Stomach (tissue), 9 donors: ENCODE results near the gene WDR86. TPM values are rescaled to one million over a fixed set of nuclear protein-coding genes. Genes with fewer than 3 reads are reported as not detected.

Experiments
- DNase-seq, 2 donors: peaks; one replicate each; pipeline versions ENCODE4 v3.0.0 to v3.0.0-alpha.2; 2013 to 2019
- H3K27ac ChIP-seq, 5 donors: fragments of 200-600 bp in 4 of 5; sonication (generic) in 4 of 5; one replicate each; pipeline ENCODE4 v1.5.1; 2013 to 2019; ENCODE audit warnings: mild to moderate bottlenecking in 1 of 5, moderate library complexity in 1 of 5
- H3K27me3 ChIP-seq, 3 donors: fragments of 200-600 bp; sonication (generic); one replicate each; pipeline ENCODE4 v1.5.1; 2017 to 2019; ENCODE audit warnings: mixed run types in 1 of 3
- H3K36me3 ChIP-seq, 4 donors: fragments of 200-600 bp; sonication (generic); 1 replicate in 3 of 4; 2 replicates in 1 of 4; pipeline ENCODE4 v1.5.1; 2016 to 2019
- H3K4me1 ChIP-seq, 4 donors: fragments of 200-600 bp; sonication (generic); one replicate each; pipeline ENCODE4 v1.5.1; 2016 to 2019
- H3K4me3 ChIP-seq, 4 donors: fragments of 200-600 bp; sonication (generic) in 3 of 4; one replicate each; pipeline ENCODE4 v1.5.1; 2016 to 2019; ENCODE audit warnings: mild to moderate bottlenecking in 1 of 4
- H3K9me3 ChIP-seq, 4 donors: fragments of 200-600 bp; sonication (generic); one replicate each; pipeline ENCODE4 v1.5.1; 2016 to 2019
- EP300 ChIP-seq: sonication (generic); formaldehyde crosslinking; IDR thresholded peaks from one replicate; pipeline ENCODE4 v1.6.1; 2017; ENCODE audit warnings: antibody characterized with exemption
- POLR2A ChIP-seq, 4 donors: fragments of 450-650 bp; IDR thresholded peaks; one replicate each; pipeline ENCODE4 v1.6.1; 2016; ENCODE audit warnings: antibody characterized with exemption in 4 of 4, control low read depth in 2 of 4, mild to moderate bottlenecking in 1 of 4, moderate library complexity in 1 of 4
- POLR2AphosphoS5 ChIP-seq, 3 donors: sonication (generic); formaldehyde crosslinking; IDR thresholded peaks; one replicate each; pipeline ENCODE4 v1.6.1; 2016; ENCODE audit warnings: antibody characterized with exemption in 3 of 3
- WGBS, 5 donors: extraction: QIAGEN DNeasy Blood & Tissue Kit in 3 of 5; methylation state at CpG; one replicate each; pipeline versions ENCODE4 v1.1.5 to v1.1.7; 2013 to 2018; 5-methylcytosine and 5-hydroxymethylcytosine counted together
- intact Hi-C: fragments of 100-400 bp; cut with DNase I; formaldehyde crosslinking; loops from one replicate; pipeline ENCODE4 v1.15.1; 2023; ENCODE audit warnings: low total_unique reads
- polyA plus RNA-seq, 3 donors: library from polyadenylated mRNA; stranded (reverse); fragments of 200-250 nt; gene quantifications; one replicate each; pipeline ENCODE4 v1.2.3, GENCODE V29; 2013
- total RNA-seq, 5 donors: library from RNA; depleted of rRNA; stranded (reverse); fragments of >200 nt; gene quantifications; one replicate each; pipeline versions ENCODE4 v1.1.0 to v1.2.3, GENCODE V29; 2014 to 2016
- TF ChIP-seq, protein P1 (sequence below), 7 experiments: fragments of 450-650 bp in 4 of 7; fragments of 200-600 bp in 3 of 7; sonication (generic) in 3 of 7; IDR thresholded peaks; one replicate each; pipeline ENCODE4 v1.5.1; 2016 to 2019; ENCODE audit warnings: antibody characterized with exemption in 7 of 7, control low read depth in 2 of 7, mild to moderate bottlenecking in 1 of 7
- donor health status: healthy with polysubstance abuse.
- donor health status: Bipolar disorder and iron deficiency.
- donor health status: healthy.

The WDR86 gene
- total and polyA plus RNA-seq, 8 donors: 1.2 to 15.8 (median 5.2) TPM

DNA sequence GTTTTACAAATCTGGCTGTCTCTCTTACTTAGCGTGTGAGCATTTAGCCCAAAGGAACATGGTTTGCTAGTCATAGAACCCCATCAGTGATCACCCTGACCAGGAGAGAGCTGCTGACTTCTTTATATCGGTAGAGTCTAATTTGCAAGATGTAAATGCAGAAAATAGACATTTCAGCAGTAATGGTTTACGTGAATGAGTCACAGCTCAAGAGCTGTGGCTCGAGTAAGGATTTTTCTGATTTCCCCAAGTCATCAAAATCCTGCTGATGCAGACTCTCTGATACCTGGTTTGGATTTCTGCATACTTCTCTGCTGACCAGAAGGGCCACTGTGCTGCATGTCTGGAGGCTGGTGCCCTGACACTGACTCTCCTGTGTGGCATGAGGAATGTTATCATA, 42.6 kb downstream of the WDR86 start:
- WGBS, 5 donors: 60 to 81% (median 71%) methylated on average over 4 of the region's 4 CpGs
- no peak for DNase-seq
- Histone ChIP-seq H3K27ac (peak overlapping the region in 4 of 5 donors; percentile 47 to 80 (median 70)), H3K27me3 (no peaks in the 10 kb centered on the region), H3K4me1 (peaks cover 0 to 32% (median 12%) of the 10 kb centered on the region in 4 donors), H3K36me3 (peaks cover 8 to 69% (median 57%) of the 10 kb centered on the region in 4 donors), H3K9me3 (no peaks in the 10 kb centered on the region), H3K4me3 (no peak overlapping the region)
- no peak for TF ChIP-seq POLR2A (IDR thresholded peaks at IDR 0.05)
- TF ChIP-seq, protein P1, sequence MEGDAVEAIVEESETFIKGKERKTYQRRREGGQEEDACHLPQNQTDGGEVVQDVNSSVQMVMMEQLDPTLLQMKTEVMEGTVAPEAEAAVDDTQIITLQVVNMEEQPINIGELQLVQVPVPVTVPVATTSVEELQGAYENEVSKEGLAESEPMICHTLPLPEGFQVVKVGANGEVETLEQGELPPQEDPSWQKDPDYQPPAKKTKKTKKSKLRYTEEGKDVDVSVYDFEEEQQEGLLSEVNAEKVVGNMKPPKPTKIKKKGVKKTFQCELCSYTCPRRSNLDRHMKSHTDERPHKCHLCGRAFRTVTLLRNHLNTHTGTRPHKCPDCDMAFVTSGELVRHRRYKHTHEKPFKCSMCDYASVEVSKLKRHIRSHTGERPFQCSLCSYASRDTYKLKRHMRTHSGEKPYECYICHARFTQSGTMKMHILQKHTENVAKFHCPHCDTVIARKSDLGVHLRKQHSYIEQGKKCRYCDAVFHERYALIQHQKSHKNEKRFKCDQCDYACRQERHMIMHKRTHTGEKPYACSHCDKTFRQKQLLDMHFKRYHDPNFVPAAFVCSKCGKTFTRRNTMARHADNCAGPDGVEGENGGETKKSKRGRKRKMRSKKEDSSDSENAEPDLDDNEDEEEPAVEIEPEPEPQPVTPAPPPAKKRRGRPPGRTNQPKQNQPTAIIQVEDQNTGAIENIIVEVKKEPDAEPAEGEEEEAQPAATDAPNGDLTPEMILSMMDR (IDR thresholded peaks at IDR 0.05): no peak
- TF ChIP-seq EP300: no peak
- no peak for TF ChIP-seq POLR2AphosphoS5 (IDR thresholded peaks at IDR 0.05)
- intact Hi-C loops: loop anchor here (5.0 kb wide), 1 partner anchor 80 kb away; no protein-coding TSS in a partner anchor

DNA sequence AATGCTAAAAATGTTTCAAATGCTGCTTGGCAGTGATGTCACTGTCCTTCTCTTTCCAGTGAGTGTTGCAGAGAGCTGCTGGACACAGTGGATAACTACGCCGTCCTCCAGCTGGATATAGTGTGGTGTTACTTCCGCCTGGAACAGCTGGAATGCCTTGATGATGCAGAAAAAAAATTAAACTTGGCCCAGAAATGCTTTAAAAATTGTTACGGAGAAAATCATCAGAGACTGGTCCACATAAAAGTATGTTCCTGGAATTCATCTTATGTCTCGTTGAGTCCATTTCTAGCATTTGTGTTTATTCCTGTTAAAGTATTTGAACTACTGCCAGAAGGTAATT, 43.0 kb downstream of the WDR86 start:
- DNase-seq: peak in 1 of 2 donors; percentile 82
- Histone ChIP-seq H3K4me3 (no peak overlapping the region), H3K4me1 (peaks cover 0 to 32% (median 12%) of the 10 kb centered on the region in 4 donors), H3K9me3 (no peaks in the 10 kb centered on the region), H3K27ac (peak overlapping the region in 4 of 5 donors; percentile 52 to 80 (median 70)), H3K27me3 (no peaks in the 10 kb centered on the region), H3K36me3 (peaks cover 8 to 69% (median 58%) of the 10 kb centered on the region in 4 donors)
- intact Hi-C loops: loop anchor here (5.0 kb wide), 1 partner anchor 80 kb away; no protein-coding TSS in a partner anchor
- peak in 2 of 3 donors; percentile 30 to 68 for TF ChIP-seq POLR2AphosphoS5 (IDR thresholded peaks at IDR 0.05)
- TF ChIP-seq, protein P1 (IDR thresholded peaks at IDR 0.05): no peak
- 48 to 80% (median 54%) methylated on average over 5 of the region's 5 CpGs for WGBS, 5 donors

DNA sequence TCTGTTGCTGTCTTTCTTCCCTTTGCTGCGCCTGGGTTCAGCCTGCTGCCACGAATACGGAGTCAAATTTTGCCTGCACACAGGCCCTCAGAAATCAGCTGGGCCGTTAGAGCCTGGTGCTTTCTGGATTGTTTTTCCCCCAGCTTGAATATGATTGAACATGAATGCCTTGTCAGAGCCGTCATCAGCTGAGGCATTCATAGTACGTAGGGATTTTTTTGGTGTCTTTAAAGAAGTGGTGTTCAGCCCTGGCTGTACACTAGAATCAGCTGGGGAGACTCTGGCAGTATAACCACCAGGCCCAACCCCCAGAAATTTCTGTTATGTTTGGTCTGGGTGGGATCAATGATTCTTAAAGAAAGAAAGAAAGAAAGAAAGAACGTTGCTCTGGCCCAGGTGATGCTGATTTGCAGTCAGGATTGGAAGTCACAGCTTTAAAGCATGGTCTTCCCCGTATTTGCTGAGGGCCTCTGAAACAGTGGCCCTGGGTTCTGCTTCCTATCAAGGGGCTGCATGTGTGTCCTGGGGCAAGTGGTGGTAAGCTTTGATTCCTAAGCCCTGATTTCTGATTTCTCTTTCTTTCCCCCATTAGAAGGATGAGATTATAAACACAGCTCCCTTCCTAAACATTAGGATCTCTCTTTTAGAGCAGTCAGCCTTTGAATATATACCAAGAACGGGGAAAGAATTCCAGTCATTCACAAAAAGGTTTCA, 43.5 kb downstream of the WDR86 start:
- DNase-seq: no peak
- Histone ChIP-seq H3K4me1 (peaks cover 0 to 32% (median 12%) of the 10 kb centered on the region in 4 donors), H3K9me3 (no peaks in the 10 kb centered on the region), H3K36me3 (peaks cover 7 to 69% (median 58%) of the 10 kb centered on the region in 4 donors), H3K27me3 (no peaks in the 10 kb centered on the region), H3K27ac (peak overlapping the region in 4 of 5 donors; percentile 52 to 80 (median 63)), H3K4me3 (no peak overlapping the region)
- 73 to 80% (median 77%) methylated on average over 9 of the region's 9 CpGs for WGBS, 5 donors
- intact Hi-C loops: loop anchor here (5.0 kb wide), 1 partner anchor 81 kb away; no protein-coding TSS in a partner anchor
- TF ChIP-seq POLR2AphosphoS5 (IDR thresholded peaks at IDR 0.05) (no peak), POLR2A (IDR thresholded peaks at IDR 0.05) (no peak), EP300 (no peak)
- TF ChIP-seq, protein P1 (IDR thresholded peaks at IDR 0.05): no peak

DNA sequence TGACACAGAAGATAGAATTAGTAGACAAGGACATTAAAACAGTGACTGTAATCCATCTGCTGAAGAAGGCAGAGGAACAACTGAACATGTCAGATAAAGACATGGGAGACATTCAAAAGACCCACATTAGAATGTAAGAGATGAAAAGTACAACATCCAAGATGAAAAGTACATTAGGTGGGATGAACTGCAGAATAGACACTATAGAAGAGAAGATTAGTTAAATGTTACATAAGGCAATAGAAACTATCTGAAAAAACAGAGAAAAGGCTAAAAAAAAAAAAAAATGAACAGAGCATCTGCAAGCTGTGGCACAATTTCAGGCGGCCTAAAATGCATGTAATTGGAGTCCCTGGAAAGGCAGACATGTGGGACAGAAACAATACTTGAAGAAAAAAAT, 46.7 kb downstream of the WDR86 start:
- no peaks in the 10 kb centered on the region for H3K27me3 ChIP-seq
- no peak overlapping the region for H3K4me3 ChIP-seq
- TF ChIP-seq EP300 (no peak), POLR2AphosphoS5 (IDR thresholded peaks at IDR 0.05) (no peak), POLR2A (IDR thresholded peaks at IDR 0.05) (no peak)
- TF ChIP-seq, protein P1 (IDR thresholded peaks at IDR 0.05): no peak
- intact Hi-C loops: no loop called here
- no peak overlapping the region for H3K27ac ChIP-seq
- H3K9me3 ChIP-seq: no peaks in the 10 kb centered on the region
- peaks cover 0 to 24% (median 10%) of the 10 kb centered on the region in 4 donors for H3K4me1 ChIP-seq
- peaks cover 25 to 73% (median 63%) of the 10 kb centered on the region in 4 donors for H3K36me3 ChIP-seq
- no peak for DNase-seq
- WGBS, 5 donors: 94 to 100% (median 100%) methylated on average over 1 of the region's 1 CpG
